NCI-H1105 (cell line): ENCODE data around the gene EIF3I.
"Not testable (repeated sequence)": the region's sequence is repeated elsewhere in the genome, so short reads cannot be mapped to it uniquely, and the experiment has no call there.

Experiments
- DNase-seq: peaks from one replicate; lab custom pipeline; 2025; lab: John Stamatoyannopoulos, UW

Gene EIF3I

GRCh38 chr1:32232558-32233304 lies 10.5 kb downstream of the EIF3I start:
- peak; percentile 33 for DNase-seq

DNA sequence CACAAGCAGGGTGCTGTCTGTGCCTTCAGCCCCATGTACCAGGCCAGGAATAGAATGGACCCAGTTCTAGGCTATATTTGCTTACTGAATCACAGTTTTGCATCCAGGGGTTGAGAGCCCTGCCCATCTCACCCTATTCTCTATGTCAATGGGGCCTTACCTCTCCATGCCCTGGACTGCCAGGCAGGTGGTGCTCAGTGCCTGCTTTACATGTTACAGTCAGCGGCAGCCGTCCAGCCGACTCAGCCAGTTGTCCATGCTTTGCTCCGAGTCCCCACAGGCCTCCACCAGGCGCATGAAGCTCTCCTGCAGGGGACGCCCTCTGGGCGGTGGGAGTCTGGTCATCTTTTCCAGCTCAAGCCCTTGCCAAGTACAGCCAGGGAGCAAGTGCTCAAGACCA lies 12.6 kb downstream of the EIF3I start:
- DNase-seq, result no peak

DNA sequence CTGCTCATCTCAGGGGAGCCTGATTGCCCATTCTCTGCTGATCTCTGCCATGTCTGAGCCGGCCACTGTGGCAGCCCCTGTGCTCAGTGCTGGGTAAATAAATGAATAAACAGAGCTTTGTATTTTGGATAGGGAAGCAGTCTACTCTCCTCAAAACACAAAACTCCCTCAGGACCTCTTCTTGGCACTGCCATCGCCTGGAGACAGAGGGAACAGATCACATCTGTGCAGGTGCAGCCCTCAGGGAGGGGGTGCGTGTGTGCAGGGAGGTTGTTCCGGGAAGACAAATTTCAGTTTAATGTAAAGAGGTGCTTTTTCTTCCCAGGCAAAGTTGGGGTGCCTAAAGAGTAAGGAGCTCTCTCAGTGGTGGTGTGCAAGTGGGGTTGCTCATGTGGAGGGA lies 17.1 kb downstream of the EIF3I start:
- peak; percentile 42 for DNase-seq

- DNase-seq, result peak; percentile 44
These were observed 17.6 kb downstream of the EIF3I start for GRCh38 chr1:32239790-32240139.

GRCh38 chr1:32240140-32240951 lies 18.1 kb downstream of the EIF3I start:
- peak; percentile 93 for DNase-seq

DNA sequence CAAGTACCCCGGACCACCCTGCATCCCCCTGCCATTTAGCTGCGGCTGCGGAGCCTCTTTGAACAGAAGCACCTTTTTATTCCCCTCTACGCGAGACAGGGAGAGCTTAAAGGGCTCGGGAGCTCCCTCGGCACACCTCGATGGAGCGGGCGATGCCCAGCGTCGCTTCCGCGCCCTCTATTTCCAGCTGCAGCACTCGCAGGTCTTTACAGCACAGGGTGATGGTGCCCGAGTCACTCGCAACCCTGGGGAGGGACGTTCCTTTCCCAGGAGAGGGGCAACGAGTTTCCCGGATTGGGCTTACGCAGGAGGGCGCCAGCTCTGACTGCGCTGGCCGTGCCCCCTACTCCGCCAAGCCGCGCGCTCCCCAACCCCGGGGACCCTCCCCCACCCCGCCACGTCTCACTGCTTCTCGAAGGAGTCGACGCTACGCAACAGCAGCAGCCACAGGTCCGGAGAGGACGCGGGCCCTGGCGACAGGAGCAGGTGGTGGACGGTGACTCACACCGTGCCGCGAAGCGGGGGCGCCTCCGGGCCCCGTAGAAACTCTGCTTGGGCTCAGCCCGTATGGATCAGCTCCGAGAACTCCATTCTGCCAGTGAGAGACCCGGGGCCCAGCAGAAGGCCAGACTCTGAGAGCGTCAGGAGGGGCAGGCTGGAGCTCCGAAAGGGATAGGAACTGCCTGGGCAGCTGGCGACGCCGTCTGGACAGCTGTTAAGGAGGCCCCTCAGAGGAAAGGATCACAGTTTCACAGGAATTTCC lies 19.0 kb downstream of the EIF3I start:
- peak; percentile 50 for DNase-seq

DNA sequence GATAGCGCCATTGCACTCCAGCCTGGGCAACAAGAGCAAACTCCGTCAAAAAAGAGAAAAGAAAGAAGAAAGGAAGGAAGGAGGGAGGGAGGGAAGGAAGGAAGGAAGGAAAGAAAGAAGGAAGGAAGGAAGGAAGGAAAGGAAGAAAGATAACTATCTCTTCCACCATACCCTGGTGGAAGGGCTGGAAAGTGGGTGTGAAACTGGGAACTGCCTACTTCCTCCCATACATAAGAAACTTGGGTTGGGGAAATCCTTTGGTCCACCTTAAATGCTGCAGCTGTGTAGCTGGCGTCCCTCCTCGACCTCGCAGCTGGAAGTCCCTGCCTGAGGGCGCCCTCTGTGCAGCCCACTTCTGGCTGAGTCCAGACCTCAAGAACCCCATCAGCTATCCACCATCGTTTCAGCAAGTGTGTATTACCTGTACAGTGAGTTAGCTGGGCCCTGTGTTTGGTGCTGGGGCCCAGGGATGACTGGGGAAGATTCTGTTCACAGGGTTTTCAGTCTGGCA lies 20.2 kb downstream of the EIF3I start:
- no peak for DNase-seq

DNA sequence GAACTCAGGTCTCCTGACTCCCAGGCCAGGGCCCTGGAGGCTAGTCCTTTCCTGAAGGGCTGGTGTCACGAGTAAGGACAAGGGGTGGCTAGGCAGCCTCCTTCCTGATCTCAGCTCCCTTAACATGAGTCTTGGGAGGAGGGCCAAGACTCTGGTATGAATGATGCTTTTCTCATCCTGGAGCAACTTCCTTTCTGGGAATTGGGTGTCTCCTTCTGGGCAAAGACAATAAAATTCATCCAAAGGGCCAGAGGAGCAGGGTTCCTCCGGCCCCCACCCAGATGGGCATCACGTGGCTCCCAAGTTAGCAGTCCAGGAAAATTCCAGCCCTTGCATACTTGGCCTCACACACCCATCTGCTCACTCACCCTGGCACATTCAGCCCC lies 24.7 kb downstream of the EIF3I start, which contains the start of gene FAM167B:
Gene FAM167B (plus strand): TSS at position 335 of the 386 bp plus-strand sequence. CDS start 200 bp downstream, outside the sequence.
- DNase-seq, result no peak

GRCh38 chr1:32247452-32247851 lies 25.2 kb downstream of the EIF3I start:
- no peak for DNase-seq

GRCh38 chr1:32247983-32248889 lies 26.0 kb downstream of the EIF3I start:
- DNase-seq, result peak; percentile 71

GRCh38 chr1:32249831-32250525 lies 27.8 kb downstream of the EIF3I start:
- no peak for DNase-seq

DNA sequence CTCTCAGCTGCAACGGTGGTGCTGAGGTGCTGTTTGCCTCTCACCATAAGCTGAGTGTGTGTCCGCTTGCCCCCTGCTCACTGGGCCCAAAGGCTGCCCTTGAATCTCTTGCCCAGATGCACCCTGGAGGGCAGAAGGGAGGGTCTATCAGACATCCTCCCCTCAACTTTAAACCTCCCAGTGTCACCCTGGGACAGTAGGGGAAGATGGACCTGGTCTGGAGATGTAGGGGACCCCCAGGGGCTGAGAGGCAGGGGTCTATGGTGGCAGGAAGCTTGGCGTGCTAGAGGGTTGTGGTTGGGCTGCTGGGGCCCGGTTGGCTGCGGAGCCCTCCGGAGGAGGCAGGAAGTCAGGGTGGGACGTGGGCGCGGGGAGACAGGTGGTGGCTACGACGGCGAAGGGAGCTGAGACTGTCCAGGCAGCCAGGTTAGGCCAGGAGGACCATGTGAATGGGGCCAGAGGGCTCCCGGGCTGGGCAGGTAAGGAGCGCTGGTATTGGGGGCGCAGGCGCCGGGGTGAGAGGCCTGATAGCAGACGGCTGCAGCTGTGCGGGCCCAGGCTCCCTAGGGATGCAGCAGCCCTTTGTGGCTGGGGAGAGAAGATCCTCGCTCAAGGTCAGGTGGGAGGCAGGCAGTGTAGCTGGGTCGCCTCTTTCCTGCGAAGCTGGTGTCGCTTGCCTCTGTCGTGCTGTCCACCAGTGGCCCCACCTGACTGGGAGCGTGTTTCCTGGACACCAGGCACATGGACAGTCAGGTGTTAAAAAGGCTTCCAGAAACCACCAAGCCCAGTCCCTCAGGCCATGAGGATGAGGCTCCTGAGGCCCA lies 28.9 kb downstream of the EIF3I start, which contains the start of gene LCK:
Gene LCK (plus strand): TSS at position 373 of the 824 bp plus-strand sequence. CDS start 23,065 bp downstream, outside the sequence.
- DNase-seq, result no peak

- no peak for DNase-seq
These were observed 33.2 kb downstream of the EIF3I start for GRCh38 chr1:32255072-32256071.

- no peak for DNase-seq
These were observed 34.4 kb downstream of the EIF3I start for GRCh38 chr1:32256473-32257226.

DNA sequence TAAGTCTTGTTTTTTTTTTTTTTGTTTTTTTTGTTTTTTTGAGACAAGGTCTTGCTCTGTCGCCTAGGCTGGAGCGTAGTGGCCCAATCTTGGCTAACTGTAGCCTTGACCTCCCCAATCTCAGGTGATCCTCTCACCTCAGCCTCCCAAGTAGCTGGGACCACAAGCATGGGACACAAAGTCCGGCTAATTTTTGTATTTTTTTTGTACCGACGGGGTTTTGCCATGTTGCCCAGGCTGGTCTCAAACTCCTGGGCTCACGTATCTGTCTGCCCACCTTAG lies 35.0 kb downstream of the EIF3I start:
- no peak for DNase-seq

- not testable (repeated sequence) for DNase-seq
These were observed 41.0 kb downstream of the EIF3I start for GRCh38 chr1:32263236-32263593.

DNA sequence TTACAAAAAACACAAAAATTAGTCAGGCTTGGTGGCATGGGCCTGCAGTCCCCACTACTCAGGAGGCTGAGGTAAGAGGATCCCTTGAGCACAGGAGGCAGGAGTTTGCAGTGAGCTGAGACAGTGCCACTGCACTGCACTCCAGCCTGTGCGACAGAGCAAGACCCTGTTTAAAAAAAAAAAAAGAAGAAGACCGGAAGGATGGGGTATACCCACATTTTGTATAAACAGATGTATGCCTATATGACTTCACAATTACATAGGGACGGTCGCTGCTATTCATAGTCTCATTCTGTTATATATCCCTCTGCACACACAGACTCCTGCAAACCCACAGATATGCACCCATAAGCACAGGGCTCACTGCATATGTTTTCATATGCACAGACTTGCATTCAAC lies 41.5 kb downstream of the EIF3I start:
- DNase-seq, result no peak

DNA sequence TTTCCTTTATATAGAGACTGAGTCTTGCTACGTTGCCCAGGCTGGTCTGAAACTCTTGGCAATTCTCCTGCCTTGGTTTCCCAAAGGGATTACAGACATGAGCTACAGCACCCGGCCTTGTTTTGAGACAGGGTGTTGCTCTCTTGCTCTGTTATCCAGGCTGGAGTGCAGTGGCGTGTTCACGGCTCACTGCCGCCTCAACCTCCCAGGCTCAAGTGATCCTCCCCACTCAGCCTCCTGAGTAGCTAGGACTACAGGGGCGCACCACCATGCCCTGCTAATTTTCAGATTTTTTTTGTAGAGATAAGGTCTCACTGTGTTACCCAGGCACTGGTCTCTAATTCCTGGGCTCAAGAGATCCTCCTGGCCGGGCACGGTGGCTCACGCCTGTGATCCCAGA lies 43.6 kb downstream of the EIF3I start:
- DNase-seq, result no peak
